H54 (cell line): ENCODE results near the gene IAH1.
"Not testable (repeated sequence)": the region's sequence is repeated elsewhere in the genome, so short reads cannot be mapped to it uniquely, and the experiment has no call there.

ENCODE experiments used
- DNase-seq: peaks from one replicate; pipeline ENCODE4 v3.0.0; 2011; ENCODE audit warnings: low spot score, mixed read lengths; ENCODE audit not compliant: insufficient read length
- FAIRE-seq: peaks from 3 replicates; lab custom pipeline; 2011; peaks lifted over from hg19 to GRCh38; lab: Jason Lieb, UNC
- POLR2A ChIP-seq: IDR thresholded peaks from 2 replicates; pipeline ENCODE4 v1.6.1; 2011; ENCODE audit warnings: low read depth, mild to moderate bottlenecking, low read length

IAH1 gene

DNA sequence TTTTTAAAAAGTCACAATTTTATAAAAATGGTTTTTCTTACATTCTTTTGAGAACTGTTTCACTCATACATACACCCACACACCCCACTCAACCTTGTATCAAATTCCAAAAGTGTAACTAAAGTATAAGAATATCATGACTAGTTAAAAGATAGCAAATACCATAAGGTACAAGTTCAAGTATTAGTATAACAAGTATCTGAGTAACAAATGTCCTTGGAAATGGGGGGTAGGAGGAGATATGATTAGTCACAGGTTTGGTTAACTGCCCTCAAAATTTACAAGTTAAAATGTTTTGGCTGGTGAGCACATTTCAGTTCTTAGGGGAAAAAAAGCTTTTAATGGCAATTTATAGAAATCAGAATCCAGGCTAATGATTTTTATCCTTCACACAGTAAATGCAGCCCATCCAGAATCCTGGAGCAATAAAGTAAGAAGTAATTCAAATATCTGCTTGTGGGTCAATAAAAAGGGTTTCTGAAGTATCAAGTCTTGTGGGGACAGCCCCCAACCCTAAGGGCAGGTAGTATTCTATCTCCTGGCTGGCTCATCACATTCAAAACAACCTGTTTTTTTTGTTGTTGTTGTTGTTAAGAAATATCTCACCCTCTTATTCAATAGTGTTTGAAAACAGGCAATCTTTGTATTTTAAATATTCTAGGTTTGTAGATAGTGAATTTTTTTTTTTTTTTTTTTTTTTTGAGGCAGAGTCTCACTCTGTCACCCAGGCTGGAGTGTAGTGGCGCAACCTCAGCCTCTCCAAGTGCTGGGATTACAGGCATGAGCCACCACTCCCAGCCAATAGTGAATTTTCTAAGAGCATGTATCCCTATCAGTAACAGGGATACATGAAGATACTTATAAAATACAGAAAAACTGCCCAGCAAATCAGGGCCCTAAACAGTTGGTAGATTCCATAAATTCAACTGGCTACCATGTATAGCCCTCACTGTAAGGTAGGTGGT, 14.5 kb downstream of the IAH1 start:
- TF ChIP-seq POLR2A = no peak
- DNase-seq (no peak), FAIRE-seq (no peak)

DNA sequence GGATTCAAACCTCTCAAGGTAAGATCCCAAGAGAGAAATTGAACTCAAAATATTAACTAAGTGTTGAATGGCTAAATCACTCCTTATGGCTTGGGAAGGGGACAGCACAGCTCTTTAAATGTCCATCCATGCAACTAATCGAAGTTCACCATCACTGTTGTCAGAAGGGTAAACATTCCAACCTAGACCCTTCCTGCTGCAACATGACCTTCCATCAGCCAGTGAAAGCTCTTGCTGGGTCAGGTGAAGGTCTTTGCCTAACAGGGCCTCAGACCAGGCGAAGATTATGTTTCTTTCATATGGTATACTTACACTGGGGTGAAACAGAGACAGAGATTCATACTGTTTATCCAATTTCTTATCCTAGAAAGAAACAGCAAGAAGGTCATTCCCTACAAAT, 16.4 kb downstream of the IAH1 start:
- no peak for DNase-seq
- TF ChIP-seq POLR2A = no peak
- no peak for FAIRE-seq

DNA sequence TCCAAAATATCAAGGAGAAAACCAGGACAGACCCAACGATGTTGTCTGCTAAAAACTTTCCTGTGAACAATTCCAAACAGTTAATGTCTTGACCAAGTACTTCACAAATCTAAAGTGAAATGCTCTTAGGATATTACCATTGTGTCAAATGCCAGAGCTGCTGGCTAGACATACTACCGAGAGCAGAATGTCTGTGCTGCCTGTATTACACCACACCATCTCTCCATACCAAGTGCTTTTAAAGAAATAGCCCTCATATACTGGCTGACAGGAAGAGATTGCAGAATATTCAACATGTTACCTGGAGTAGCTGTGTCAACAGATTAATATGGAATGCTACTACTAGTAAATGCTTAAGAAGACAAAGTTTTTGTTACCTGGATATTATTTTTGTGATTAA, 18.6 kb downstream of the IAH1 start:
- TF ChIP-seq POLR2A = no peak
- no peak for FAIRE-seq
- DNase-seq = no peak

DNA sequence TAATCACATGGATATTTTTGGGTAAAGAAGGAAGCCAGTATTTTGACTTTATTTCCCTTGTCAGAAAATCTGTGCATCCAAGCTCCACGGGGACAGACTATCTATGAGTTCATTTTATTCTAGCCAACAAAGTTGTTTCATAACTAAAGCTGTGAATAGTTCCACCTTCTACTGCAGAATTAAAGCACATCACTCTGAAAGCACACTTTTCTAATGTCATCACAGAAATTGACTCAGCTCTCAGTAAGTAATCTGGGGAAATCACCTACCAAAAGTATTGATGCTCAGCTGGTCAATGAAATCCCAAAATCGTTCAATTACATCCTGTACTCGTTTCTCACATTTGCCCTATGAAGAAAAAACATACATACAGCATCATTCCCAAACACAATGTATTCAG, 19.1 kb downstream of the IAH1 start:
- DNase-seq = no peak
- no peak for TF ChIP-seq POLR2A
- FAIRE-seq = no peak

DNA sequence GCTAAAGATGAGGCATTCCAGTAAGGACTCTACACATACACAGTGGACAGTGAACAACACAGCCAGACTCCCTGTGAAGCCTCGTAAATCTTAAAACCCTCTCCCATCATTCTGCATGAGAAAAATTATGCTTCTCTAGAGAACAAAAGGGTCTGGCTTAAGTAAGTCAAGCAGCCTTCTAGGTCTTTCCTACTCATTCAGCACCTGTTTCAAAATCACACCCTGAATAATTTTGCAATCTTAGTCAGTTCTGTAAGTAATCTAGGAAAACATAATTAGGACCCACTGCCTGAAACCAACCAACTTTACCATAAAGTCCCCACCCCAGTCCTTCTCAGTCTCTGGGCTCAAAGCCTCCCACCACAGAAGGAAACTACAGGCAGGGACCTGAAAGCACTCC, 19.7 kb downstream of the IAH1 start:
- TF ChIP-seq POLR2A = no peak
- no peak for FAIRE-seq

DNA sequence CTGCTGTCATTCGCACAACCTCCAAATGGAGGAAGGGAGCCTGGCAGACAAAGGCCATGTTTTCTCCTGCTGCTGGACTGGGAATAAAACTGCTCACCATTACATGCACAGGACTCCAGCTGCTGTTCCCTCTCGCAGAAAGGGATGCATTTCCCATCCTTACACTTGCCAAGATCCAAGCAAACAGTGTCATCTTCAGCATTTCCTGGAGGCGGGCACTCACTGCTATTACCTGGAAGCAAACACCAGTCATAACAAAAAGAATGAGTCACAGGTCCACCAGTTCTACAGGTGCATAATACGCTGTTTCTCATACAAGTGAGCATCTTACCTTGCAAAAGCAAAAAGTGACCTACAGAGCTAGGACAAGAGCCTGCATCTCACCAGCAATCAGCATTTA, 22.7 kb downstream of the IAH1 start:
- no peak for FAIRE-seq
- DNase-seq = no peak

More for the DNA sequence above, 19.7 kb downstream of the IAH1 start:
- DNase-seq = no peak

DNA sequence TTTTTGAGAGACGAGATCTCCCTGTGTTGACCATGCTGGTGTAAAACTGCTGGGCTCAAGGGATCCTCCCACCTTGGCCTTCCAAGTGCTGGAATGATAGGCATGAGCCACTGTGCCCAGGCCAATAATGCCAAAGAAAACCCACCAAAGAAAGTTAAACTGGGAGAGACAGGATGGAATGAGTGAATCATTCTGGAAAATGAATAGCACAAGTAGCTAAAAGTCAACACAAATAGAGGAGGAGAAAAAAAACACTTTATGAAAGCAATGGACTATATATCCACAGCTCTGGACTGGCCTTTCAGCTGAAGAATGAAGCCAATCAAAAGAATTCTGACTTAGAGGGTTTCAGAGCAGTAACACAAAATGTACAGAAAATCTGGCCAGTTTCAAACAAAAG, 23.9 kb downstream of the IAH1 start:
- no peak for FAIRE-seq
- no peak for DNase-seq

More for the DNA sequence above, 22.7 kb downstream of the IAH1 start:
- no peak for TF ChIP-seq POLR2A

DNA sequence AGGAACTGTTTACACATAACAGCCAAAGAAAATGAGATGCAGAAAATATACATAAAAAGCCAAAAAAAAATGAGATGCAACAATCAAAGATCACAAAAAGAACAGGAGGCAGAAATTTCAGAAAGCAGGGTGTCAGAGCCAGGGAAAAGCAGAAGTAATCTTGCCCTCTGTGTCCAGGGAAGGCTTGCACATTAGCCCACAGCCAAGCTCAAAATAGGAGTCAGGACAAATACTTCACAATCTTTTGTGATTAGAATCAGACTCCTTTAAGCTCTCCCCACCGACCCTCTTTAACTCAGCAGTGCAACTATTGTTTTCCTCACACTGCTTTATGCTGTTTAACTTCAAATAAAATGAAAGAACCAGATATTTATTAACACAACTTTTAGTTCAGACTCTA, 34.6 kb downstream of the IAH1 start:
- FAIRE-seq = no peak
- TF ChIP-seq POLR2A = no peak

More for the DNA sequence above, 23.9 kb downstream of the IAH1 start:
- no peak for TF ChIP-seq POLR2A

DNA sequence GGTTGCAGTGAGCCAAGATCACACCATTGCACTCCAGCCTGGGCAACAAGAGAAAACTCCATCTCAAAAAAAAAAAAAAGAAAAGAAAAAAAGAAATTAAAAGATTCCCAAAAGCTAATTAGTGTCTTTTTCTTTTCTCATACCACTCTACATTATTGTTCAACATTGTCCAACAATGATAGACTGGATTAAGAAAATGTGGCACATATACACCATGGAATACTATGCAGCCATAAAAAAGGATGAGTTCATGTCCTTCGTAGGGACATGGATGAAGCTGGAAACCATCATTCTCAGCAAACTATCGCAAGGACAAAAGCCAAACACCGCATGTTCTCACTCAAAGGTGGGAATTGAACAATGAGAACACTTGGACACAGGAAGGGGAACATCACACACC, 39.6 kb downstream of the IAH1 start:
- not testable (repeated sequence) for DNase-seq, FAIRE-seq

More for the DNA sequence above, 34.6 kb downstream of the IAH1 start:
- DNase-seq = no peak

DNA sequence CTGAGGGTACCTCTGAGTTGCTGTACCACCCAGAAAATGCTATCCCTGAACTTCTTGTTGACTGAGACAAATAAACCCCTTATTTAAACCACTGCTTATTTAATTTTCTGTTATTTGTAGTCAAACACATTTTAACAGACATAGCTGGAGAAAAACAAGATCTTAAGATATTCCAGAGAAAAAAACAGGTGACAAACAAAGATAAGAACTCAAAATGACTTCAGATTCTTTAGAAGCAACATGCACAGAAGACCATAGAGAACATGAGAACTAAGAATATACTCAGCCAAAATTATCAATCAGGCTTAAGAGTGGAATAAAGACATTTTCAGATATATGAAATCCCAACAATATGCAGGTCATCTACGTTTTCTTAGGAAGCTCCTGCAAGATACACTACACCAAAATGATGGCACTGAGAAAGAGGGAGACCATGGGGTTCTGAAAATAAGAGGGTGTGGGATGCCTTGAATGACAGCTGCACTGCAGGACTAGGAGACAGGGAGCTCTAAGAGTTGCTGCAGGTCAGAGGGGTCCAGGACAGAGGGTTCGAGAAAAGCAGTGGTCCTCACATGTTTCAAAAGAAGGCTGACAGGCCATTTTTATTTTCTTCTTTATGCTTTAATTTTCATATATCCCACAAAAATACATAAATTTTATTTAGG, 42.9 kb downstream of the IAH1 start:
- no peak for TF ChIP-seq POLR2A
- FAIRE-seq = no peak
- DNase-seq = no peak

DNA sequence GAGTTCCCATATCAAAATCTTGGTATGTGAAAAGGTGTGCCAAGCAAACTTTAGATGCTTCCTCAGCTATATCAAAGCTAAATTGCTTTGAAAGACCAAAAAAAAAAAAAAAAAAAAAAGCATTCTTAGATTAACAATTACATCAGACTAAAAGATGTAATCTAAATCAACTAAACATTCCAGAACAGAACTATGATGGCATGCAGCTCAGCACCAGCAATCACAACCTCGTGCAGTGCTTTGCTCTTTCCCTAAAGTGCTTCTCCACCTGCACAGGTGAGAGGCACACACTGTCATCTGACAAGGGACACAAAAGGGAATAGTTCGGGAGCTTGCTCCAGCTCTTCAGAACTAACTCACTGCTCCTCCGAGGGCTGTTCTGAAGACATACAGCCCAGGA, 43.8 kb downstream of the IAH1 start:
- no peak for TF ChIP-seq POLR2A
- FAIRE-seq (no peak), DNase-seq (no peak)

DNA sequence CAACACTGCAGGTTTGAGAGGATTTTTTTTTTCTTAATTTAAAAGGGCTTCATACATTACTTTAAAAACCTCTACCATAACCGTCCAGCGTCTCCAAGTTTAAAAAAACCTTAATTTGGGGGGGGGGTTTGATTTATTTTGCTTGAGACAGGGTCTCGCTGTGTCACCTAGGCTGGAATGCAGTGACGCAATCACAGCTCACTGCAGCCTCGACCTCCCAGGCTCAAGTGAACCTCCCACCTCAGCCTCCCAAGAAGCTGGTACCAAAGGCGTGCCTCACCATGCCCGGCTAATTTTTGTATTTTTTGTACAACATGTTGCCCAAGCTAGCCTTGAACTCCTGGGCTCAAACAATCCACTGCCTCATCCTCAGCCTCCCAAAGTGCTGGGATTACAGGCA, 44.4 kb downstream of the IAH1 start:
- no peak for DNase-seq
- no peak for TF ChIP-seq POLR2A
- FAIRE-seq = no peak

DNA sequence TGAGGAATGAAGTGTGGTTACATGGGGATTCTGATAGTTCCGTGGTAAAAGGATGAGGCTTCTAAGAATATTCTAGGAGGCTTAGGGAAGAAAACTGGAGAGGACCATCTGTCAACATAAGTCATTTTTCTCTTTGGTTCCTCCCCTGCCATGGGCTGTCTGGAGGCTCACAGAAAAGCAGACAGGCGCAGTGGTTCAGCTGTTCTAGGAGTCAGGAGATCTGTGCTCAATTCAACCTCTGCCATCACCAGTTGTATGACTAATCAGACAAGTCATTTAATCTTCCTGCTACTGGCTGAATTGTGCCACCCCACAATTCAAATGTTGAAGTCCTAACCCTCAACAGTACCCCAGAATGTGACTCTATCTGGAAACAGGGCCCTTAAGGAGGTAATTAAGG, 44.9 kb downstream of the IAH1 start:
- FAIRE-seq (peak; percentile 85), DNase-seq (no peak)
- TF ChIP-seq POLR2A = no peak

DNA sequence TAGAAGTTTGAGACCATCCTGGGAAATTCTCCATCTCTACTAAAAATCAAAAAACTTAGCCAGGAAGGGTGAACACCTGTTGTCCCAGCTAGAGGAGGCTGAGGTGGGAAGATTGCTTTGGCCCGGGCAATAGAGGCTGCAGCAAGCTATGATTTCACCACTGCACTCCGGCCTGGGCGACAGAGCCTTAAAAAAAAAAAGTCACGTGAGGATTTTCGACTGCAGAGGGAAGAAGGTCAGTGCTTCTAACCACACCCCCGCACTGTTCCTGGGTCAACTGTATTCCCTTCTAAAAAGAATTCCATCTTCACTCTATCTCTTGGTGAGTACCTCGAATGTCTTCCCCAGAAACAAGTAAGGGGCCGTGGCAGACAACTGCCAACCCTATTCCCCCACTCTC, 49.9 kb downstream of the IAH1 start:
- FAIRE-seq = no peak

More for the DNA sequence above, 49.9 kb downstream of the IAH1 start:
- no peak for DNase-seq
- TF ChIP-seq POLR2A = no peak
